Neural cell (in vitro differentiated cells): ENCODE measurements around the gene MYO3A. TPM values are rescaled to one million over a fixed set of nuclear protein-coding genes. Genes with fewer than 3 reads are reported as not detected.

Source experiments
- H2AFZ ChIP-seq: fragments of 200-600, 300-800 bp; sonication (generic), shearing (Covaris generic); 2 replicates; pipeline ENCODE4 v1.6.0; 2014; ENCODE audit warnings: low read depth, mild to moderate bottlenecking, antibody characterized with exemption, low read length, moderate library complexity
- H3F3A ChIP-seq: fragments of 200-600 bp; shearing (Covaris generic); 2 replicates; pipeline ENCODE4 v1.6.1; 2016; ENCODE audit warnings: mild to moderate bottlenecking, moderate library complexity, mixed read lengths, antibody characterized with exemption, low read length; ENCODE audit not compliant: insufficient read depth, poor library complexity, severe bottlenecking
- H3K27ac ChIP-seq: fragments of 200-600, 300-800 bp; sonication (generic), shearing (Covaris generic); 2 replicates; pipeline ENCODE4 v1.5.1; 2014; ENCODE audit warnings: mild to moderate bottlenecking, low read length, moderate library complexity
- H3K27me3 ChIP-seq: fragments of 300-800, 200-600 bp; sonication (generic), shearing (Covaris generic); 2 replicates; pipeline ENCODE4 v1.6.0; 2014; ENCODE audit warnings: mild to moderate bottlenecking, low read depth, low read length, moderate library complexity; ENCODE audit not compliant: insufficient read depth
- H3K36me3 ChIP-seq: fragments of 300-800, 200-600 bp; sonication (generic), shearing (Covaris generic); 2 replicates; pipeline ENCODE4 v1.5.1; 2014; ENCODE audit warnings: mild to moderate bottlenecking, antibody characterized with exemption, low read length, moderate library complexity; ENCODE audit not compliant: insufficient read depth
- H3K4me2 ChIP-seq: fragments of 300-800, 200-600 bp; sonication (generic), shearing (Covaris generic); 2 replicates; pipeline ENCODE4 v1.6.0; 2014; ENCODE audit warnings: mild to moderate bottlenecking, low read length
- H3K4me3 ChIP-seq: fragments of 300-800, 200-600 bp; sonication (generic), shearing (Covaris generic); 2 replicates; pipeline ENCODE4 v1.5.1; 2014; ENCODE audit warnings: mild to moderate bottlenecking, low read length, moderate library complexity
- H3K79me2 ChIP-seq: fragments of 200-600 bp; shearing (Covaris generic); replicated peaks from 2 replicates; pipeline ENCODE4 v1.6.0; 2014; ENCODE audit warnings: mild to moderate bottlenecking, low read length, moderate library complexity; ENCODE audit not compliant: insufficient read depth
- H3K9ac ChIP-seq: fragments of 300-800, 200-600 bp; sonication (generic), shearing (Covaris generic); 2 replicates; pipeline ENCODE4 v1.6.1; 2016; ENCODE audit warnings: mild to moderate bottlenecking, low read length, mixed read lengths
- H3K9me2 ChIP-seq: fragments of 200-600 bp; shearing (Covaris generic); 2 replicates; pipeline ENCODE4 v1.6.1; 2016; ENCODE audit warnings: mild to moderate bottlenecking, low read length, mixed read lengths; ENCODE audit not compliant: insufficient read depth
- H3K9me3 ChIP-seq: fragments of 200-600, 300-800 bp; sonication (generic), shearing (Covaris generic); 2 replicates; pipeline ENCODE4 v1.6.1; 2016; ENCODE audit warnings: mild to moderate bottlenecking, mixed run types, low read length, moderate library complexity, mixed read lengths
- H4K20me1 ChIP-seq: fragments of 200-600 bp; shearing (Covaris generic); 2 replicates; pipeline ENCODE4 v1.6.1; 2016; ENCODE audit warnings: mild to moderate bottlenecking, mixed run types; ENCODE audit not compliant: insufficient read depth
- CTCF ChIP-seq: fragments of 450-650 bp; IDR thresholded peaks from 2 replicates; pipeline ENCODE4 v1.5.1; 2014; ENCODE audit warnings: antibody characterized with exemption, mild to moderate bottlenecking, moderate library complexity; ENCODE audit not compliant: poor library complexity, severe bottlenecking
- EP300 ChIP-seq: fragments of 450-650 bp; conservative IDR thresholded peaks from 2 replicates; pipeline ENCODE4 v1.6.1; 2014; ENCODE audit warnings: antibody characterized with exemption, mild to moderate bottlenecking, moderate library complexity; ENCODE audit not compliant: poor library complexity, severe bottlenecking
- EZH2 ChIP-seq: fragments of 200-600, 300-800 bp; shearing (Covaris generic), sonication (generic); IDR thresholded peaks from 2 replicates; pipeline ENCODE4 v1.6.1; 2014; ENCODE audit warnings: antibody characterized with exemption, low read length, borderline replicate concordance, mild to moderate bottlenecking; ENCODE audit not compliant: insufficient read depth, poor library complexity, severe bottlenecking
- MXI1 ChIP-seq: fragments of 450-650 bp; conservative IDR thresholded peaks from 2 replicates; pipeline ENCODE4 v1.6.1; 2014; ENCODE audit warnings: antibody characterized with exemption, mild to moderate bottlenecking; ENCODE audit not compliant: poor library complexity, severe bottlenecking
- POLR2AphosphoS5 ChIP-seq: IDR thresholded peaks from 2 replicates; pipeline ENCODE4 v1.6.1; 2012
- RAD21 ChIP-seq: fragments of 450-650 bp; conservative IDR thresholded peaks from 2 replicates; pipeline ENCODE4 v1.6.1; 2014; ENCODE audit warnings: antibody characterized with exemption, mild to moderate bottlenecking, moderate library complexity
- REST ChIP-seq: IDR thresholded peaks from 2 replicates; pipeline ENCODE4 v1.6.1; 2012; ENCODE audit warnings: borderline replicate concordance
- SMC3 ChIP-seq: fragments of 450-650 bp; conservative IDR thresholded peaks from 2 replicates; pipeline ENCODE4 v1.6.1; 2014; ENCODE audit warnings: antibody characterized with exemption, mild to moderate bottlenecking, moderate library complexity; ENCODE audit not compliant: poor library complexity
- TAF1 ChIP-seq: IDR thresholded peaks from 2 replicates; pipeline ENCODE4 v1.6.1; 2012; ENCODE audit warnings: low read depth
- polyA plus RNA-seq: library from polyadenylated mRNA; depleted of rRNA; stranded (reverse); fragments of >200 nt; gene quantifications from 2 replicates; pipeline ENCODE4 v1.2.3, GENCODE V29; 2014

MYO3A gene
- polyA plus RNA-seq, 1 donor from 2014 or later: 4.1 TPM

- no peak overlapping the region for H3K4me2 ChIP-seq
- no peaks in the 10 kb centered on the region for H3K79me2 ChIP-seq
- no peaks in the 10 kb centered on the region for H3K9me2 ChIP-seq
- no peak overlapping the region for H3K27ac ChIP-seq
- H3F3A ChIP-seq: no peaks in the 10 kb centered on the region
- H3K9ac ChIP-seq: no peak overlapping the region
- H3K4me3 ChIP-seq: no peak overlapping the region
- TF ChIP-seq TAF1 (no peak), MXI1 (no peak), CTCF (no peak), SMC3 (no peak), EZH2 (no peak), EP300 (no peak), POLR2AphosphoS5 (no peak), RAD21 (no peak)
- H4K20me1 ChIP-seq: no peaks in the 10 kb centered on the region
- no peak overlapping the region for H2AFZ ChIP-seq
- H3K27me3 ChIP-seq: no peaks in the 10 kb centered on the region
- no peaks in the 10 kb centered on the region for H3K36me3 ChIP-seq
- H3K9me3 ChIP-seq: no peaks in the 10 kb centered on the region
Observed at GRCh38 chr10:26029858-26030257, 95.8 kb downstream of the MYO3A start.

- Histone ChIP-seq H2AFZ (no peak overlapping the region), H3K9me2 (no peaks in the 10 kb centered on the region)
- no peak for TF ChIP-seq SMC3
- no peak for TF ChIP-seq CTCF
- no peak for TF ChIP-seq TAF1
- no peak for TF ChIP-seq RAD21
- TF ChIP-seq EZH2: no peak
- no peak for TF ChIP-seq EP300
- no peak for TF ChIP-seq REST
- TF ChIP-seq POLR2AphosphoS5: no peak
- no peak for TF ChIP-seq MXI1
Observed at GRCh38 chr10:26031300-26031699, 97.3 kb downstream of the MYO3A start.

More at GRCh38 chr10:26031300-26031699, 97.3 kb downstream of the MYO3A start:
- Histone ChIP-seq H3K79me2 (no peaks in the 10 kb centered on the region), H3K27me3 (no peaks in the 10 kb centered on the region), H3K36me3 (no peaks in the 10 kb centered on the region), H3K9me3 (no peaks in the 10 kb centered on the region), H3K9ac (no peak overlapping the region), H4K20me1 (no peaks in the 10 kb centered on the region), H3K27ac (no peak overlapping the region), H3F3A (no peaks in the 10 kb centered on the region), H3K4me3 (no peak overlapping the region), H3K4me2 (no peak overlapping the region)
